GM12892 (cell line): ENCODE measurements around the gene SHANK1.

Experiments
- POLR2A ChIP-seq: IDR thresholded peaks from 2 replicates; pipeline ENCODE4 v1.6.1; 2011; ENCODE audit warnings: low read depth, low read length, control low read depth
- POLR2AphosphoS5 ChIP-seq: IDR thresholded peaks from 2 replicates; pipeline ENCODE4 v1.6.1; 2011; ENCODE audit warnings: low read depth, low read length, control low read depth

GRCh38 chr19:50649433-50650391 is 69.9 kb downstream of the SHANK1 start, which contains the start of gene C19orf81:
- TF ChIP-seq POLR2A (no peak), POLR2AphosphoS5 (no peak)
